HG02970 (cell line): ENCODE results near the gene SERTAD1.

ENCODE experiments used
- ATAC-seq: cut with Tn5 transposase; IDR thresholded peaks from one replicate; pipeline ENCODE4 v1.9.1; 2021; ENCODE audit warnings: mild to moderate bottlenecking, moderate library complexity, moderate number of reproducible peaks; ENCODE audit not compliant: unreplicated experiment, low FRiP score

Gene SERTAD1

DNA sequence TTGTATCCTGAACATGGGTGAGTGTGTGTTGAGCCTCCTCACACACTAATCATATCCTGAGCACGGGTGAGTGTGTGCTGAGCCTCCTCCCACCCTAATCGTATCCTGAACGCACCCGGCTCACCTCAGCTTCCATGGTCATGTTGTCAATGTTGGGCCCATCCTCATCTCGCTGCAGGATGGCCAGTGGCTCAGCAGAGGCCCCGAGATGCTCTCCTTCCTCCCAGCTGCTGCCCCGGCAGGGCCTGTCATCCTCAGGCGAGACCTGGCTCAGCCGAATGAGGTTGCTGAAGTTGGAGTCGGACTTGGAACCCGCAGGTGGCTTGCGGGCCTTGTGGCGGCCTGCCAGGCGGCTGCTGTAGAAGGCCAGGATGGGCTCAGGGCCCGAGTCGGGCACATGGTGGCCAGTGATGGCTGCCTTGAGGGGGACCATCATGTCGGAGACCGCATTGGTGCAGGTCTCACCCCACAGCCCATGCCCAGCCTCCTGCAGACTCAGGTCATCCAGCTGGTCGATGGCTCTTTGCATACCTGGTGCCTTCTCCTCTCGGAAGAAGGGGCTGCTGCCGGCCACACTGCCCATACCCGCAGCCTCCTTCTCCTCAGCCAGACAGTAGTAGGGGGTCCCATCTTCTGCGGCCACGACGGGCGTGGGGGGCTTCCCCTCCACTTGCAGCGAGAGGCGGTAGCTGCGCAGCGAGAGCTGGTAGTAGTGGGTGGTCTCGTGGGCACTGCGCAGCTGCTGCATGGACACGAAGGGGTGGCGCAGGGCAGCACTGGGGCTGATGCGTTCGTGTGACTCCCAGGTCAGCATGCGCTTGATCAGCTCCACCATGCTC lies 45.4 kb downstream of the SERTAD1 start:
- no peak for ATAC-seq

DNA sequence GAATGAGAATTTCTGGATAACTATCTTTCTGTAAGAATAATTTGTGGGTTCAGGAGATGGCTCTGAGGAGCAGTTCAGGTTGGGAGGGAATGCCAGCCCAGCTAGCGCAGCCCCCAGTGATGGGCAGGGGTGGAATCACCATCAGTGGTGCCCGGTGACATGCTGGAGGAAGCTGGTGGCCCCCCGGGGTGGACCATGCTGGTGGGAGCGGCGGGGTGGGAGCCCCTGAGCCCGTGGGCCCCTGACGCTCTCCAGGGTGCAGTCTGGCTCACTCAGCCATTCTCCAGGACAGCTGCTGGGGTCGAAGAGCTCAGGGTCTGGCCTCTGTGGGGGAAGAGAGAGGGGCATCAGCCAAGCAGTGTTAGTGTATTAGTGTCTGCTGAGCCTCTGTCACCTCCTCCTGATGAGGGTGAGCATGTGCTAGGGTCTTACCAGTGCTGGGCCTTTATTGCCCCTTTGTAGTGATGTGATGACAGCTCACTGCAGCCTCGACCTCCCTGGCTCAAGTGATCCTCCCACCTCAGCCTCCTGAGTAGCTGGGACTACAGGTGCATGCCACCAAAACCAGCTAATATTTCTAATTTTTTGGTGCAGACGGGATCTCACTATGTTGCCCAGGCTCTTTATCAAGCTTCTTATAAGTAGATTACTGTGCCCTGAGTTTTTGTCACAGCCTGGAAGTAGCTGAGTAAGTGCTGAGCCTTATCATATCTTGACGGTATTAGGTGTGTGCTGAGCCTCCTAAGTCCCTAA lies 46.2 kb downstream of the SERTAD1 start:
- no peak for ATAC-seq

DNA sequence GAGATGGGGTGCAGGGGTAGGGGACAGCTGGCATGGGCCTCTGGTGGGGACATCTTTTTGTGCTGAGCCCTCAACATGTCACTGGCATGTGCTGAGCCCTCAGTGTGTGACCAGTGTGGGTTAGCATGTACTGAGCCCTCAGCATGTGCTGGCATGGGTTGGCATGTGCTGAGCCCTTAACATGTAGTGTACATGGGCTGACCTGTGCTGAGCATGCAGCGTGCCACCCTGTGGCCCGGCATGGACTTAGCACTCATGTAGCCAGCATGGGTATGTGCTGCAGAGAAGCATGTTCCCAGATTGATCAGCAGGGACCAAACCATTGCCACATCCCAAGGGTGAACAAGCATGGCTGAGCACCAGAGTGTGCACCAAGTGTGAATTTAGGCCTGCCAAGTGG lies 47.3 kb downstream of the SERTAD1 start:
- no peak for ATAC-seq

- no peak for ATAC-seq
Observed at GRCh38 chr19:40377876-40378385, 47.9 kb downstream of the SERTAD1 start.

GRCh38 chr19:40376286-40376862 lies 49.4 kb downstream of the SERTAD1 start:
- no peak for ATAC-seq

DNA sequence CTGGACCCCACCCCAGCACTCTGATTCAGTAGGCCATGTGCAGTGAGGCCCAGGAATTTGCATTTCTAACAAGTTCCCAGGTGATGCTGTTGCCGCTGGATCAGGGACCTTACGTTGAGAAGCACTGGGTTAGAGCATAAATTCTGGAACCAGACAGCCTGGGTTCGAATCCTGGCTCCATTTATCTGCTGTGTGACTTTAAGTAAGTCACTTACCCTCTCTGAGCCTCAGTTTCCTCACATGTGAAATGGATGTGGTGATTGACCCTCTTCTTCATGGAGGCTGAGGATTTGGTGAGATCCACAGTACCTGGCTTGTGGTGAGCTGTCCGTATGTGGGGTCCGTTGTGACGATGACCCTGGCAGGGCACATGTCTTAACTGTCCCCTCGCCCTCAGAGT lies 51.7 kb downstream of the SERTAD1 start:
- ATAC-seq = no peak

GRCh38 chr19:40371802-40372122 lies 54.0 kb downstream of the SERTAD1 start:
- ATAC-seq = no peak
